ENCODE measurements around the gene TRIO. TPM values are rescaled to one million over a fixed set of nuclear protein-coding genes. Genes with fewer than 3 reads are reported as not detected.
"Not testable (repeated sequence)": the region's sequence is repeated elsewhere in the genome, so short reads cannot be mapped to it uniquely, and the experiment has no call there.

TRIO gene
- total RNA-seq, 4 donors from 2014 or later = 112 to 155 (median 145) TPM

DNA sequence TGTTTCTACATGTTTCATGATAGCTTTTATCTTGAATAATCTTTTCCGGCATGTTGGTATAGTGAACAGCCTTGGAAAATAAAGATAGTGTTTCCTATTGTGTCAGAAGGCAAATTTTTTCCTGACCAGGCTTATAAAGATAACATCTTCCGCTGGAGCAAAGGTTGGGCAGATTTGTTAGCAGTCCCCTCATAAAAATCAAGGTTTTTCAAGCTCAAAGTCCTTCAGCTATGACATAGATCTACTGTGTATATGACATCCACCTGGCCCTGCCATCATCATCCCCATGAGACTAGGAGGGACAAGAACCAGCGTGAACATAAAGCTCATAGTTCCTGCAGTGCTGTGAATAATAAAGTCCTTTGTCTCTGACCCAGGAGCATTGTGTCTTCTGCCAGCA is 408.1 kb downstream of the TRIO start:
- TF ChIP-seq EP300 (IDR thresholded peaks at IDR 0.05) (no peak), POLR2A (IDR thresholded peaks at IDR 0.05; ENCODE audit: low read depth) (no peak), POLR2AphosphoS5 (IDR thresholded peaks at IDR 0.05) (no peak)
- TF ChIP-seq, protein P1, sequence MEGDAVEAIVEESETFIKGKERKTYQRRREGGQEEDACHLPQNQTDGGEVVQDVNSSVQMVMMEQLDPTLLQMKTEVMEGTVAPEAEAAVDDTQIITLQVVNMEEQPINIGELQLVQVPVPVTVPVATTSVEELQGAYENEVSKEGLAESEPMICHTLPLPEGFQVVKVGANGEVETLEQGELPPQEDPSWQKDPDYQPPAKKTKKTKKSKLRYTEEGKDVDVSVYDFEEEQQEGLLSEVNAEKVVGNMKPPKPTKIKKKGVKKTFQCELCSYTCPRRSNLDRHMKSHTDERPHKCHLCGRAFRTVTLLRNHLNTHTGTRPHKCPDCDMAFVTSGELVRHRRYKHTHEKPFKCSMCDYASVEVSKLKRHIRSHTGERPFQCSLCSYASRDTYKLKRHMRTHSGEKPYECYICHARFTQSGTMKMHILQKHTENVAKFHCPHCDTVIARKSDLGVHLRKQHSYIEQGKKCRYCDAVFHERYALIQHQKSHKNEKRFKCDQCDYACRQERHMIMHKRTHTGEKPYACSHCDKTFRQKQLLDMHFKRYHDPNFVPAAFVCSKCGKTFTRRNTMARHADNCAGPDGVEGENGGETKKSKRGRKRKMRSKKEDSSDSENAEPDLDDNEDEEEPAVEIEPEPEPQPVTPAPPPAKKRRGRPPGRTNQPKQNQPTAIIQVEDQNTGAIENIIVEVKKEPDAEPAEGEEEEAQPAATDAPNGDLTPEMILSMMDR (IDR thresholded peaks at IDR 0.05) = no peak
- no peaks in the 10 kb centered on the region for H3K27me3 ChIP-seq
- no peak for DNase-seq (ENCODE audit: extremely low spot score)
- no peaks in the 10 kb centered on the region for H3K36me3 ChIP-seq
- 88% methylated on average over 3 of the region's 3 CpGs for WGBS
- H3K4me3 ChIP-seq = no peak overlapping the region
- H3K9me3 ChIP-seq = peaks cover 0 to 18% (median 5%) of the 10 kb centered on the region in 4 donors
- intact Hi-C loops (cut with DNase I) = no loop called here
- H3K27ac ChIP-seq (replicated peaks in 1 of 4) = no peak overlapping the region
- no peaks in the 10 kb centered on the region for H3K4me1 ChIP-seq

GRCh38 chr5:14552017-14552416 is 408.9 kb downstream of the TRIO start:
- no peak for DNase-seq (ENCODE audit: extremely low spot score)
- H3K4me1 ChIP-seq = no peaks in the 10 kb centered on the region
- no peak overlapping the region for H3K4me3 ChIP-seq
- H3K27me3 ChIP-seq = no peaks in the 10 kb centered on the region
- peaks cover 0 to 14% (median 3%) of the 10 kb centered on the region in 4 donors for H3K9me3 ChIP-seq
- TF ChIP-seq POLR2AphosphoS5 (IDR thresholded peaks at IDR 0.05) (no peak), EP300 (IDR thresholded peaks at IDR 0.05) (no peak), POLR2A (IDR thresholded peaks at IDR 0.05; ENCODE audit: low read depth) (no peak)
- TF ChIP-seq, protein P1 (IDR thresholded peaks at IDR 0.05) = no peak
- H3K27ac ChIP-seq (replicated peaks in 1 of 4) = no peak overlapping the region
- 33% methylated on average over 1 of the region's 1 CpG for WGBS
- H3K36me3 ChIP-seq = no peaks in the 10 kb centered on the region
- intact Hi-C loops (cut with DNase I) = no loop called here

DNA sequence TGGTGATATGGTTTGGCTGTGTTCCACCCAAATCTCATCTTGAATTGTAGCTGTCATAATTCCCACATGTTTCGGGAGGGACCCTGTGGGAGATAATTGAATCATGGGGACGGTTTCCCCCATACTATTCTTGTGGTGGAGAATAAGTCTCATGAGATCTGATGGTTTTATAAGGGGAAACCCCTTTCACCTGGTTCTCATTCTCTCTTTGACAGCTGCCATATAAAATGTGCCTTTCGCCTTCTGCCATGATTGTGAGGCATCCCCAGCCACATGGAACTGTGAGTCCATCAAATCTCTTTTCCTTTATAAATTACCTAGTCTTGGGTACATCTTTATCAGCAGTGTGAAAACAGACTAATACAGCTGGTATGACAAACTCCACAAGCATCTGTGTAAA is 411.1 kb downstream of the TRIO start:
- not testable (repeated sequence) for H3K4me3 ChIP-seq

GRCh38 chr5:14556015-14556414 is 412.9 kb downstream of the TRIO start:
- 83% methylated on average over 2 of the region's 2 CpGs for WGBS
- Histone ChIP-seq H3K27ac (replicated peaks in 1 of 4) (no peak overlapping the region), H3K27me3 (no peaks in the 10 kb centered on the region), H3K9me3 (peaks cover 0 to 14% (median 3%) of the 10 kb centered on the region in 4 donors), H3K4me1 (peaks cover 0 to 3% (median 0%) of the 10 kb centered on the region in 4 donors), H3K36me3 (no peaks in the 10 kb centered on the region), H3K4me3 (no peak overlapping the region)
- no peak for TF ChIP-seq POLR2A (IDR thresholded peaks at IDR 0.05; ENCODE audit: low read depth)
- intact Hi-C loops (cut with DNase I) = no loop called here
- no peak for DNase-seq (ENCODE audit: extremely low spot score)

More for the DNA sequence above, 411.1 kb downstream of the TRIO start:
- H3K27me3 ChIP-seq; intact Hi-C loops (cut with DNase I); H3K4me1 ChIP-seq; H3K36me3 ChIP-seq; H3K27ac ChIP-seq (replicated peaks in 1 of 4); DNase-seq (ENCODE audit: extremely low spot score): not testable (repeated sequence)
- 85% methylated on average over 3 of the region's 3 CpGs for WGBS
- H3K9me3 ChIP-seq = peaks cover 0 to 14% (median 3%) of the 10 kb centered on the region in 4 donors

DNA sequence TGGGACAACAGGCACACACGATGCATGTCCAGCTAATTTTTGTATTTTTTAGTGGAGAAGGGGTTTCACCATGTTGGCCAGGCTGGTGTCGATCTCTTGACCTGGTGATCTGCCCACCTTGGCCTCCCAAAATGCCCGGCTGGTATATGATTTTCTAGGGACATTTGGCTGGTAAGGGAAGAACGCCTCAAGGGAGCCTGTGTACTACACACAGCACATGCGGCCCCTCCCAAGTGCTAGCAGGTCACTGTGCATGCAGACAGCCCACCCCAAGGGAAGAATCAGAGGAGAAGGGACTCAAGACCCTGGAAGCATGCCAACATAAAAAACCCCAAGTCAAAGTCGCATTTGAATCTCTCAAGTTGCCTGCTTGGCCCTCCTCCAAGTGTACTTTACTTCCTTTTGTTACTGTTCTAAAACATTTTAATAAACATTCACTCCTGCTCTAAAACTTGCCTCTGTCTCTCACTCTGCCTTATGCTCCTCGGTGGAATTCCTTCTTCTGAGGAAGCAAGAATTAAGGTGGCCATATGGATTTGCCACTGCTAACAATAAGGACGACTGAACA is 414.1 kb downstream of the TRIO start:
- no peaks in the 10 kb centered on the region for H3K36me3 ChIP-seq
- no peak overlapping the region for H3K4me3 ChIP-seq
- TF ChIP-seq EP300 (IDR thresholded peaks at IDR 0.05) (no peak), POLR2AphosphoS5 (IDR thresholded peaks at IDR 0.05) (no peak), POLR2A (IDR thresholded peaks at IDR 0.05; ENCODE audit: low read depth) (no peak)
- TF ChIP-seq, protein P1 (IDR thresholded peaks at IDR 0.05) = no peak
- WGBS = 53% methylated on average over 8 of the region's 8 CpGs
- intact Hi-C loops (cut with DNase I) = no loop called here
- peaks cover 0 to 3% (median 0%) of the 10 kb centered on the region in 4 donors for H3K4me1 ChIP-seq
- H3K27ac ChIP-seq (replicated peaks in 1 of 4) = no peak overlapping the region
- no peak for DNase-seq (ENCODE audit: extremely low spot score)
- no peaks in the 10 kb centered on the region for H3K27me3 ChIP-seq
- peaks cover 0 to 8% (median 2%) of the 10 kb centered on the region in 4 donors for H3K9me3 ChIP-seq
